Measurements from ENCODE around the gene LGSN.
"Not testable (repeated sequence)": the region's sequence is repeated elsewhere in the genome, so short reads cannot be mapped to it uniquely, and the experiment has no call there.

The LGSN gene

GRCh38 chr6:63305277-63305676 lies 14.5 kb downstream of the LGSN start:
- no peak for DNase-seq

GRCh38 chr6:63303476-63303875 lies 16.3 kb downstream of the LGSN start:
- no peak for DNase-seq

GRCh38 chr6:63299667-63300066 lies 20.1 kb downstream of the LGSN start:
- DNase-seq: no peak

GRCh38 chr6:63295553-63296194 lies 24.1 kb downstream of the LGSN start:
- no peak for DNase-seq

- DNase-seq: no peak
Measured at GRCh38 chr6:63290492-63291058, 29.2 kb downstream of the LGSN start.

GRCh38 chr6:63289269-63289872 lies 30.4 kb downstream of the LGSN start:
- no peak for DNase-seq

- no peak for DNase-seq
Measured at GRCh38 chr6:63280639-63281180, 39.1 kb downstream of the LGSN start.

GRCh38 chr6:63278916-63279315 lies 40.9 kb downstream of the LGSN start:
- no peak for DNase-seq

GRCh38 chr6:63275953-63276352 lies 43.8 kb downstream of the LGSN start:
- no peak for DNase-seq

GRCh38 chr6:63274795-63275430 lies 44.9 kb downstream of the LGSN start:
- not testable (repeated sequence) for DNase-seq

- no peak for DNase-seq
Measured at GRCh38 chr6:63272397-63272796, 47.4 kb downstream of the LGSN start.

GRCh38 chr6:63269470-63269869 lies 50.3 kb downstream of the LGSN start:
- no peak for DNase-seq

- no peak for DNase-seq
Measured at GRCh38 chr6:63268574-63268973, 51.2 kb downstream of the LGSN start.

GRCh38 chr6:63267828-63268227 lies 52.0 kb downstream of the LGSN start:
- no peak for DNase-seq

- no peak for DNase-seq
Measured at GRCh38 chr6:63267046-63267445, 52.7 kb downstream of the LGSN start.

- DNase-seq: no peak
Measured at GRCh38 chr6:63263444-63263843, 56.3 kb downstream of the LGSN start.

- no peak for DNase-seq
Measured at GRCh38 chr6:63261820-63262219, 58.0 kb downstream of the LGSN start.

- no peak for DNase-seq
Measured at GRCh38 chr6:63259153-63259552, 60.6 kb downstream of the LGSN start.

- no peak for DNase-seq
Measured at GRCh38 chr6:63249875-63250482, 69.8 kb downstream of the LGSN start.

- DNase-seq: no peak
Measured at GRCh38 chr6:63246581-63246980, 73.2 kb downstream of the LGSN start.

- no peak for DNase-seq
Measured at GRCh38 chr6:63245909-63246308, 73.9 kb downstream of the LGSN start.

GRCh38 chr6:63245420-63245819 lies 74.4 kb downstream of the LGSN start:
- DNase-seq: no peak

GRCh38 chr6:63236398-63236817 lies 83.4 kb downstream of the LGSN start:
- DNase-seq: no peak

Data from right hindlimb (tissue), 1 donor.